D721Med (cell line): Measurements from ENCODE around the gene WDR54.

Source experiments
- DNase-seq: peaks from one replicate; pipeline ENCODE4 v3.0.0; 2011; ENCODE audit warnings: low spot score; ENCODE audit not compliant: insufficient read length
- FAIRE-seq: peaks from 2 replicates; lab custom pipeline; 2011; peaks lifted over from hg19 to GRCh38; lab: Jason Lieb, UNC
- CTCF ChIP-seq: IDR thresholded peaks from 2 replicates; pipeline ENCODE4 v1.5.1; 2012; ENCODE audit warnings: mild to moderate bottlenecking, control low read depth; ENCODE audit not compliant: insufficient read depth; ENCODE audit errors: missing control alignments

WDR54 gene

GRCh38 chr2:74428675-74429074, 7.1 kb downstream of the WDR54 start:
- no peak for TF ChIP-seq CTCF
- no peak for DNase-seq
- no peak for FAIRE-seq

- no peak for TF ChIP-seq CTCF
- DNase-seq (no peak), FAIRE-seq (no peak)
Measured at GRCh38 chr2:74429487-74430451, 8.2 kb downstream of the WDR54 start.

- no peak for FAIRE-seq
- no peak for DNase-seq
- no peak for TF ChIP-seq CTCF
Measured at GRCh38 chr2:74430502-74430901, 9.0 kb downstream of the WDR54 start.

- no peak for FAIRE-seq
- TF ChIP-seq CTCF = no peak
- no peak for DNase-seq
Measured at GRCh38 chr2:74436111-74436805, 14.7 kb downstream of the WDR54 start.

- DNase-seq (no peak), FAIRE-seq (no peak)
- TF ChIP-seq CTCF = no peak
Measured at GRCh38 chr2:74436848-74437695, 15.5 kb downstream of the WDR54 start.

- TF ChIP-seq CTCF = no peak
- no peak for DNase-seq
- FAIRE-seq = no peak
Measured at GRCh38 chr2:74438248-74438647, 16.7 kb downstream of the WDR54 start.
